Fibroblast of lung (primary cell): Measurements from ENCODE around the gene PGBD1.

ENCODE experiments used
- CTCF ChIP-seq, 2 donors: IDR thresholded peaks in 1 of 2; conservative IDR thresholded peaks in 1 of 2; 1 replicate in 1 of 2; 2 replicates in 1 of 2; pipeline ENCODE4 v1.5.1; 2011 to 2012; ENCODE audit warnings: low read length in 2 of 2, control low read depth in 1 of 2, inconsistent platforms in 1 of 2, low read depth in 1 of 2, mild to moderate bottlenecking in 1 of 2
- EZH2 ChIP-seq: IDR thresholded peaks from 2 replicates; pipeline ENCODE4 v1.5.1; 2012; ENCODE audit warnings: low read length, control low read depth, mild to moderate bottlenecking; ENCODE audit errors: missing control alignments

GRCh38 chr6:28343898-28344677 lies 62.7 kb downstream of the PGBD1 start:
- TF ChIP-seq CTCF (conservative IDR thresholded peaks at IDR 0.05 in 1 of 2, IDR thresholded peaks at IDR 0.05 in 1 of 2; ENCODE audit: low read depth in 1 of 2, low read length in 2 of 2) (no peak), EZH2 (no peak)
